SK-N-MC (cell line): ENCODE results near the gene EPSTI1.

Source experiments
- DNase-seq: peaks from one replicate; pipeline ENCODE4 v3.0.0-alpha.2; 2011; ENCODE audit warnings: low read depth, low spot score
- H3K27ac ChIP-seq: fragments of 200-600 bp; sonication (generic); 2 replicates; pipeline ENCODE4 v1.5.1; 2016; ENCODE audit warnings: mixed run types
- H3K36me3 ChIP-seq: fragments of 200-600 bp; sonication (generic); 2 replicates; pipeline ENCODE4 v1.6.1; 2017; ENCODE audit warnings: antibody characterized with exemption, low read length, mixed read lengths; ENCODE audit not compliant: insufficient read depth
- H3K4me3 ChIP-seq: fragments of 200-600 bp; sonication (generic); 2 replicates; pipeline ENCODE4 v1.5.1; 2016
- H3K9ac ChIP-seq: fragments of 200-600 bp; sonication (generic); 2 replicates; pipeline ENCODE4 v1.8.0; 2017; ENCODE audit warnings: mixed run types, mixed read lengths; ENCODE audit not compliant: insufficient read length
- H3K9me3 ChIP-seq: fragments of 200-600 bp; sonication (generic); 2 replicates; pipeline ENCODE4 v1.6.1; 2017; ENCODE audit warnings: low read depth, mild to moderate bottlenecking, antibody characterized with exemption, low read length, moderate library complexity, mixed read lengths
- EZH2 ChIP-seq: fragments of 200-600 bp; sonication (generic); IDR thresholded peaks from one replicate; pipeline ENCODE4 v1.6.1; 2017; ENCODE audit warnings: antibody characterized with exemption
- FOXP2 ChIP-seq: optimal IDR thresholded peaks from 2 replicates; pipeline ENCODE3; 2011; ENCODE audit warnings: mild to moderate bottlenecking, moderate library complexity; ENCODE audit not compliant: insufficient read depth; ENCODE audit errors: extremely low read length, control extremely low read depth
- POLR2AphosphoS5 ChIP-seq: IDR thresholded peaks from 2 replicates; pipeline ENCODE4 v1.6.1; 2012; ENCODE audit warnings: mild to moderate bottlenecking, low read depth, low read length, borderline replicate concordance

The EPSTI1 gene

DNA sequence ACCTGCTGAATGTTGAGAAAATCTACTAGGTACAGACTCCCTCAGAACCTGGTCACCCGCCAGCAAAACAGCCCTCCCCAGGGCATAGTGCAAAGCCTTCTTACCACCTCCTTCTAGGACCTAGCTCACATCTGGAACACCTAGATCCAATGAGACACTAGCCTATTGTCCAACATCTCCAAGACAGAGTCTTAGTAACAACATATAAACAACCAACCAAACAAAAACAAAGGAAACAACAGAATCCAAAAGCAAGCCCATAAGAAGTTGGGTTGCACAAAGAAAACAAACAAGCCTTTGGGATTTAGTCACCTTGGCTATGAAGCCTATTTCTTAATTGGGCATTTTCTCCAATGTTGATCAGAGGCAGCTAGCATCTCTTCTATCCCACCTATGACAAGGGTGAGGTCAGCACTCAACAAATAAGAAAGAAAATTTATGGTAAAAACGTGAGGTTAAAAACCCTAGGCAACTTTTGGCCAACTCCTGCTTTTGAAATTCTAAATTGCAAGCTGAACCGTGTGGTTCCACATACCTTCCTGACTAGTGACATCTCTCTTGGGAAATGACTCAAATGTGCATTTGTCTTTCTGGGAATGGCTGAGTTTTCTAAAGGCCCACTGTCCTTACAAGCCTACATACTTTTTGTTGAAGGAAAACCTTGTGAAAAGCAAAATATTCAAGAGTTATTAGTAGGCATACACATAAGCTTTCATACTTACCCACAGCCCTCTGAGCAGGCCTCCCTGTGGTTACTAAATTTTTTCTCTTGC, 144.0 kb downstream of the EPSTI1 start:
- H3K4me3 ChIP-seq, result no peak overlapping the region
- H3K9me3 ChIP-seq, result no peaks in the 10 kb centered on the region
- H3K9ac ChIP-seq, result no peak overlapping the region
- H3K27ac ChIP-seq, result no peak overlapping the region
- DNase-seq, result no peak
- TF ChIP-seq EZH2 (no peak), POLR2AphosphoS5 (no peak), FOXP2 (no peak)
- H3K36me3 ChIP-seq, result no peaks in the 10 kb centered on the region

DNA sequence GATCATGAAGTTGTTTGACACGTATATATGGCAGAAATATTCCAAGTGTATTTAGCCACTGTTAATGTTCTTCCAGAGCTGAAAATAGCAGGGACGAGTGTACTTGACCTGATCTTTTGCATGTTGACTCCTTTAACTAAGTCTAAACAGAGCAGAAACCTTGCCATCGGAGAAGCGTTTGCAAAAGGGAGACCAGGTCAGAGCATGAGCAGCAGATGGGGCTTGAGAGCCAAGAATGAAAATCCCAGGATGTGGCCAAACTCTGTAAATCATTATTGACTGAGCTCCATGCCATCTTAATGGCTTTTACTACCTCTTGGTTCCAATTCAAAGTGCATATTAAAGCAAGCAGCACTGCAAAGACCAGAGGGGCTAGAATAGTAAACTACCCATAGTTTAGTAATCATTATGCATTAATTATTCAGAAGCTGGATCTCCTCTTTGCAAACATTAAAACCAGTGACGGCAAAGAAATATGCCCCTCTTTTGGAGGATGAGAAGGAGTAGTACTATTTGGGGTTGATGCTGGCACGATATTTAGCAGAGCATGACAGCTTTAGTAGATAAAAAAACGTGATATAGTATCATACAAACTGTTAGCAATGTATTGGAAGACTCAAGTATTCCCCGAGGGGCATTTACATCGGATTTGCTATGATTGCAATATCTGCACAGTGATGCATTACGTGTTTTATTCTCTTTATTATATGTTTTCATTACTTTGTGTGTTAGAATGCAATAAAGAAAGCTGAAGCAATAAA, 154.9 kb downstream of the EPSTI1 start:
- H3K36me3 ChIP-seq, result no peaks in the 10 kb centered on the region
- peak overlapping the region; percentile 29 for H3K4me3 ChIP-seq
- H3K9me3 ChIP-seq, result no peaks in the 10 kb centered on the region
- TF ChIP-seq EZH2 (no peak), POLR2AphosphoS5 (no peak), FOXP2 (no peak)
- H3K9ac ChIP-seq, result no peak overlapping the region
- no peak for DNase-seq
- no peak overlapping the region for H3K27ac ChIP-seq
